Thoracic aorta (tissue), 2 donors: ENCODE measurements around the gene ZFHX2. TPM values are rescaled to one million over a fixed set of nuclear protein-coding genes. Genes with fewer than 3 reads are reported as not detected.

Experiments used
- ATAC-seq: fragments of 150-250 bp; one replicate; pipeline ENCODE4 v1.8.0; 2017; ENCODE audit warnings: low read depth; ENCODE audit not compliant: insufficient number of reproducible peaks, low FRiP score
- DNase-seq: peaks from one replicate; pipeline ENCODE4 v3.0.0-alpha.2; 2020; ENCODE audit warnings: low spot score
- H3K27ac ChIP-seq, 2 donors: fragments of 200-600 bp; sonication (generic); 1 replicate in 1 of 2; 2 replicates in 1 of 2; pipeline ENCODE4 v1.5.1; 2016; ENCODE audit warnings: mild to moderate bottlenecking in 2 of 2, moderate library complexity in 2 of 2
- H3K27me3 ChIP-seq: fragments of 200-600 bp; sonication (generic); replicated peaks from 2 replicates; pipeline ENCODE4 v1.6.0; 2016; ENCODE audit warnings: mild to moderate bottlenecking; ENCODE audit not compliant: insufficient read depth
- H3K36me3 ChIP-seq: fragments of 200-600 bp; sonication (generic); one replicate; pipeline ENCODE4 v1.5.1; 2016
- H3K4me1 ChIP-seq, 2 donors: fragments of 200-600 bp; sonication (generic); 1 replicate in 1 of 2; 2 replicates in 1 of 2; pipeline versions ENCODE4 v1.5.1 to v1.6.0; 2016; ENCODE audit warnings: low read depth in 2 of 2, mild to moderate bottlenecking in 1 of 2; ENCODE audit not compliant: control insufficient read depth in 1 of 2
- H3K4me3 ChIP-seq: fragments of 200-600 bp; sonication (generic); 2 replicates; pipeline ENCODE4 v1.5.1; 2016; ENCODE audit warnings: mild to moderate bottlenecking
- H3K9me3 ChIP-seq: fragments of 200-600 bp; sonication (generic); 2 replicates; pipeline ENCODE4 v1.5.1; 2016
- CTCF ChIP-seq: fragments of 200-600 bp; sonication (generic); IDR thresholded peaks from one replicate; pipeline ENCODE4 v1.5.1; 2019; ENCODE audit warnings: antibody characterized with exemption
- total RNA-seq, 2 donors: library from RNA; depleted of rRNA; stranded (reverse); fragments of >200 nt; gene quantifications; one replicate each; pipeline versions ENCODE4 v1.1.0 to v1.2.3, GENCODE V29; 2016

Gene ZFHX2
- total RNA-seq, 2 donors from 2014 or later = 0.49 to 1.5 TPM

- Histone ChIP-seq H3K27me3 (no peaks in the 10 kb centered on the region), H3K27ac (no peak overlapping the region), H3K4me3 (no peak overlapping the region), H3K36me3 (peaks cover 6% of the 10 kb centered on the region), H3K9me3 (no peaks in the 10 kb centered on the region), H3K4me1 (peaks cover 9 to 20% of the 10 kb centered on the region in 2 donors)
- TF ChIP-seq CTCF = no peak
- ATAC-seq (no peak), DNase-seq (no peak)
Observed at GRCh38 chr14:23558346-23559009, 6.9 kb upstream of the ZFHX2 start.

- Histone ChIP-seq H3K4me3 (no peak overlapping the region), H3K9me3 (no peaks in the 10 kb centered on the region), H3K27me3 (no peaks in the 10 kb centered on the region), H3K36me3 (peaks cover 6% of the 10 kb centered on the region), H3K27ac (no peak overlapping the region), H3K4me1 (peaks cover 9 to 20% of the 10 kb centered on the region in 2 donors)
- TF ChIP-seq CTCF = no peak
- DNase-seq (no peak), ATAC-seq (no peak)
Observed at GRCh38 chr14:23557946-23558345, 6.4 kb upstream of the ZFHX2 start.

DNA sequence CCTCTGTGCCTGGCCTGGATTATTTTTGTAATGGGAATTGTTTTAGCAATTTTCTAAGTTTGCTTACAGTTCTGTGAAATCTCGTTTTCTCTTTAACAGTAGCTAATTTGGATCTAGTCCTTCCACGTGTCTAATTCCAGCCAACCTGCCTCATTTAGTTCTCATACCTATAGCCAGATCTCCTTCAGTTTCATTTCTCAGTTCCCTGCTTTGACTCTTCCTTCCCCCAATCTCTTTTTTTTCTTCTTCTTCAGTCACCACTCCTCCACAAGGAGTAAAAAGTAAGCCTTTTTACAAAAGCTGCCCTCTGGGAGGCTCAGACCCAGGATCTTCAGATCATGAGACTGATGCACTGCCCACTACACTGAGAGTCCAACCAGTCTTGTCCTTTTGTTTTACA is 6.0 kb upstream of the ZFHX2 start:
- Histone ChIP-seq H3K27me3 (no peaks in the 10 kb centered on the region), H3K4me1 (peaks cover 9 to 20% of the 10 kb centered on the region in 2 donors), H3K9me3 (no peaks in the 10 kb centered on the region), H3K36me3 (peaks cover 6% of the 10 kb centered on the region), H3K4me3 (no peak overlapping the region), H3K27ac (no peak overlapping the region)
- no peak for TF ChIP-seq CTCF
- no peak for ATAC-seq
- no peak for DNase-seq

DNA sequence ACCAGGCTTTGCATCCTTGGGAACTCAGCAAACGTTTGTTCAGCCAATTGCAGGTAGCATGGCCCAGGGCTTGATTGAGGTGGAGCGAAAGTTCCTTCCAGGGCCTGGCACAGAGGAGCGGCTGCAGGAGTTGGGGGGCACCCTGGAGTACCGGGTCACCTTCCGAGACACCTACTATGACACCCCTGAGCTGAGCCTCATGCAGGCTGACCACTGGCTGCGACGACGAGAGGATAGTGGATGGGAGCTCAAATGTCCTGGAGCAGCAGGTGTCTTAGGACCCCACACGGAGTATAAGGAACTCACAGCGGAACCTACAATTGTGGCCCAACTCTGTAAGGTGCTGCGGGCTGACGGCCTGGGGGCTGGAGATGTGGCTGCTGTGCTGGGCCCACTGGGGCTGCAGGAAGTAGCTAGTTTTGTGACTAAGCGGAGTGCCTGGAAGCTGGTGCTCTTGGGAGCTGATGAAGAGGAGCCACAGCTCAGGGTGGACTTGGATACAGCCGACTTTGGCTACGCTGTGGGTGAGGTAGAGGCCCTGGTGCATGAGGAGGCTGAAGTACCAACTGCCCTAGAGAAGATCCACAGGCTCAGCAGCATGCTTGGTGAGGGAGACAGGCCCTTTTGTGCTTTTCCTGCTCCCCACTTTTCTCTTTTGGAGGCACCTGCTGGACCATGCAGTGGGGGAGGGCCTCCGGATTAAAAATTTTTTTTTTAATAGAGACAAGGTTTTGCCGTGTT is 5.3 kb upstream of the ZFHX2 start:
- H3K9me3 ChIP-seq = no peaks in the 10 kb centered on the region
- H3K4me3 ChIP-seq = peak overlapping the region; percentile 99
- ATAC-seq (no peak), DNase-seq (no peak)
- no peaks in the 10 kb centered on the region for H3K27me3 ChIP-seq
- no peak for TF ChIP-seq CTCF
- peaks cover 9 to 23% of the 10 kb centered on the region in 2 donors for H3K4me1 ChIP-seq
- peak overlapping the region; percentile 93 to 97 for H3K27ac ChIP-seq
- peaks cover 6% of the 10 kb centered on the region for H3K36me3 ChIP-seq

GRCh38 chr14:23555882-23556699 is 4.5 kb upstream of the ZFHX2 start, which contains the start of gene THTPA:
TSS of gene THTPA (plus strand) at chr14:23556271. CDS start at chr14:23556758, 487 bp downstream.
- H3K36me3 ChIP-seq = peaks cover 6% of the 10 kb centered on the region
- H3K9me3 ChIP-seq = no peaks in the 10 kb centered on the region
- peaks cover 9 to 25% of the 10 kb centered on the region in 2 donors for H3K4me1 ChIP-seq
- no peaks in the 10 kb centered on the region for H3K27me3 ChIP-seq
- H3K27ac ChIP-seq = peak within 1 kb of the TSS; percentile 93 to 97
- peak within 1 kb of the TSS; percentile 99 for H3K4me3 ChIP-seq
- DNase-seq (peak; percentile 76), ATAC-seq (peak; percentile 87)
- TF ChIP-seq CTCF = no peak
